ENCODE results near the gene PIK3CA.

- no peak for TF ChIP-seq EZH2 (optimal IDR thresholded peaks at IDR 0.05; ENCODE audit: low read depth, low read length)
- no peak for TF ChIP-seq CTCF (IDR thresholded peaks at IDR 0.05; ENCODE audit: low read length)
- TF ChIP-seq EZH2phosphoT487 (IDR thresholded peaks at IDR 0.05; ENCODE audit: low read length), result no peak
Observed at GRCh38 chr3:179168918-179169317, 20.8 kb downstream of the PIK3CA start.
